H9 (cell line): Measurements from ENCODE around the gene AKNA. TPM values are rescaled to one million over a fixed set of nuclear protein-coding genes. Genes with fewer than 3 reads are reported as not detected.
A peak's percentile ranks its signal among the peaks of the same experiment; 100 is the strongest.
"Not testable (repeated sequence)": the region's sequence is repeated elsewhere in the genome, so short reads cannot be mapped to it uniquely, and the experiment has no call there.

ENCODE experiments used
- DNase-seq: peaks from one replicate; pipeline ENCODE4 v3.0.0-alpha.2; 2017
- H2AFZ ChIP-seq: one replicate; pipeline ENCODE4 v1.6.1; 2013; ENCODE audit warnings: mild to moderate bottlenecking, low read length, control low read depth, moderate library complexity
- H2AK5ac ChIP-seq: 2 replicates; pipeline ENCODE4 v1.6.1; 2013; ENCODE audit warnings: low read length, control low read depth, mixed read lengths; ENCODE audit not compliant: insufficient read length
- H2BK120ac ChIP-seq: one replicate; pipeline ENCODE4 v1.6.1; 2013; ENCODE audit warnings: low read depth, mild to moderate bottlenecking, low read length, control low read depth, inconsistent platforms; ENCODE audit not compliant: poor library complexity, severe bottlenecking
- H2BK12ac ChIP-seq: 2 replicates; pipeline ENCODE4 v1.6.1; 2013; ENCODE audit warnings: low read length, control low read depth, mixed read lengths, low read depth; ENCODE audit not compliant: insufficient read length
- H2BK15ac ChIP-seq: 2 replicates; pipeline ENCODE4 v1.6.1; 2013; ENCODE audit warnings: low read depth, low read length, control low read depth
- H2BK20ac ChIP-seq: one replicate; pipeline ENCODE4 v1.6.1; 2013; ENCODE audit warnings: low read depth, mild to moderate bottlenecking, low read length, control low read depth, inconsistent platforms; ENCODE audit not compliant: poor library complexity, severe bottlenecking
- H2BK5ac ChIP-seq: 2 replicates; pipeline ENCODE4 v1.6.1; 2013; ENCODE audit warnings: low read length, control low read depth, mixed read lengths; ENCODE audit not compliant: insufficient read length
- H3K14ac ChIP-seq: 2 replicates; pipeline ENCODE4 v1.6.1; 2013; ENCODE audit warnings: low read length, control low read depth; ENCODE audit not compliant: insufficient read depth
- H3K18ac ChIP-seq: 2 replicates; pipeline ENCODE4 v1.6.1; 2013; ENCODE audit warnings: low read depth, mild to moderate bottlenecking, mixed read lengths, low read length, control low read depth; ENCODE audit not compliant: insufficient read length
- H3K23ac ChIP-seq: 2 replicates; pipeline ENCODE4 v1.6.1; 2013; ENCODE audit warnings: low read length, control low read depth, mixed read lengths, low read depth; ENCODE audit not compliant: insufficient read length
- H3K23me2 ChIP-seq: 2 replicates; pipeline ENCODE4 v1.6.1; 2013; ENCODE audit warnings: low read depth, mild to moderate bottlenecking, mixed read lengths, low read length, control low read depth; ENCODE audit not compliant: insufficient read length, poor library complexity, severe bottlenecking
- H3K27ac ChIP-seq: 2 replicates; pipeline ENCODE4 v1.5.1; 2013; ENCODE audit warnings: low read length, control low read depth, mixed read lengths, low read depth; ENCODE audit not compliant: insufficient read length
- H3K27me3 ChIP-seq: 2 replicates; pipeline ENCODE4 v1.6.1; 2013; ENCODE audit warnings: low read length, control low read depth, inconsistent platforms; ENCODE audit not compliant: insufficient read depth
- H3K4ac ChIP-seq: 2 replicates; pipeline ENCODE4 v1.6.1; 2013; ENCODE audit warnings: low read depth, mild to moderate bottlenecking, control low read depth, inconsistent platforms, low read length, moderate library complexity
- H3K4me1 ChIP-seq: 2 replicates; pipeline ENCODE4 v1.6.1; 2013; ENCODE audit warnings: low read length, control low read depth, inconsistent platforms; ENCODE audit not compliant: insufficient read depth
- H3K4me2 ChIP-seq: 2 replicates; pipeline ENCODE4 v1.6.1; 2013; ENCODE audit warnings: low read length, control low read depth, mixed read lengths; ENCODE audit not compliant: insufficient read length, insufficient read depth
- H3K56ac ChIP-seq: 2 replicates; pipeline ENCODE4 v1.6.1; 2013; ENCODE audit warnings: low read depth, mild to moderate bottlenecking, mixed read lengths, low read length, control low read depth; ENCODE audit not compliant: insufficient read length
- H3K79me1 ChIP-seq: 2 replicates; pipeline ENCODE4 v1.6.1; 2013; ENCODE audit warnings: low read depth, mild to moderate bottlenecking, moderate library complexity, low read length, control low read depth, inconsistent platforms; ENCODE audit not compliant: insufficient read depth, poor library complexity, severe bottlenecking
- H3K79me2 ChIP-seq: 2 replicates; pipeline ENCODE4 v1.6.1; 2013; ENCODE audit warnings: low read length, control low read depth, inconsistent platforms; ENCODE audit not compliant: insufficient read depth
- H3K9ac ChIP-seq: 2 replicates; pipeline ENCODE4 v1.6.1; 2013; ENCODE audit warnings: low read length, control low read depth, mixed read lengths; ENCODE audit not compliant: insufficient read length; ENCODE audit errors: extremely low read depth
- H3K9me3 ChIP-seq: one replicate; pipeline ENCODE4 v1.6.1; 2013; ENCODE audit warnings: low read depth, low read length, inconsistent platforms; ENCODE audit not compliant: control insufficient read depth
- H3T11ph ChIP-seq: one replicate; pipeline ENCODE4 v1.6.1; 2013; ENCODE audit warnings: mild to moderate bottlenecking, low read length, control low read depth, inconsistent platforms
- H4K20me1 ChIP-seq: one replicate; pipeline ENCODE4 v1.6.1; 2013; ENCODE audit not compliant: control insufficient read depth, insufficient read length, insufficient read depth
- H4K5ac ChIP-seq: 2 replicates; pipeline ENCODE4 v1.6.1; 2013; ENCODE audit warnings: low read depth, mild to moderate bottlenecking, mixed read lengths, low read length, control low read depth; ENCODE audit not compliant: insufficient read length
- H4K8ac ChIP-seq: replicated peaks from 2 replicates; pipeline ENCODE4 v1.6.1; 2013; ENCODE audit warnings: low read length, control low read depth, mixed read lengths, low read depth; ENCODE audit not compliant: insufficient read length
- H4K91ac ChIP-seq: 2 replicates; pipeline ENCODE4 v1.6.1; 2013; ENCODE audit warnings: low read depth, mild to moderate bottlenecking, moderate library complexity, mixed read lengths, low read length, control low read depth; ENCODE audit not compliant: insufficient read length
- H3K27ac Mint-ChIP-seq, 3 experiments: 2 replicates in 2 of 3; 3 replicates in 1 of 3; pipeline ENCODE4 v1.8.0; 2020 to 2021; ENCODE audit warnings: mixed read lengths in 3 of 3, mild to moderate bottlenecking in 1 of 3, moderate library complexity in 1 of 3
- H3K27me3 Mint-ChIP-seq: 2 replicates; pipeline ENCODE4 v1.8.0; 2021; ENCODE audit warnings: low read depth, mild to moderate bottlenecking, moderate library complexity, mixed read lengths
- H3K36me3 Mint-ChIP-seq, 3 experiments: 2 replicates in 2 of 3; 3 replicates in 1 of 3; pipeline ENCODE4 v1.8.0; 2020 to 2021; ENCODE audit warnings: low read depth in 3 of 3, mixed read lengths in 3 of 3; ENCODE audit not compliant: insufficient read depth in 1 of 3
- H3K4me1 Mint-ChIP-seq, 2 experiments: 2 replicates each; pipeline ENCODE4 v1.8.0; 2020; ENCODE audit warnings: mixed read lengths in 2 of 2
- H3K4me3 Mint-ChIP-seq, 2 experiments: 2 replicates in 1 of 2; 3 replicates in 1 of 2; pipeline ENCODE4 v1.8.0; 2020 to 2021; ENCODE audit warnings: mild to moderate bottlenecking in 2 of 2, mixed read lengths in 2 of 2, moderate library complexity in 1 of 2
- H3K9me3 Mint-ChIP-seq, 2 experiments: 2 replicates in 1 of 2; 3 replicates in 1 of 2; pipeline ENCODE4 v1.8.0; 2020; ENCODE audit warnings: mild to moderate bottlenecking in 2 of 2, mixed read lengths in 2 of 2, moderate library complexity in 1 of 2
- WGBS: extraction: QIAGEN DNeasy Blood & Tissue Kit; methylation state at CpG from one replicate; pipeline ENCODE4 v1.1.7; 2013; ENCODE audit warnings: missing lambda C conversion rate, low lambda C conversion rate, mixed read lengths; ENCODE audit not compliant: insufficient read length; ENCODE audit errors: extremely low coverage; 5-methylcytosine and 5-hydroxymethylcytosine counted together
- total RNA-seq: library from RNA; stranded (reverse); gene quantifications from 2 replicates; pipeline ENCODE4 v1.2.1, GENCODE V29; 2021

AKNA gene
- total RNA-seq, 1 experiment from 2014 or later, result 19.7 TPM

GRCh38 chr9:114324965-114325364, 62.8 kb downstream of the AKNA start:
- H4K5ac ChIP-seq, H3K36me3 Mint-ChIP-seq, H3K9ac ChIP-seq, H3K4me1 Mint-ChIP-seq, H3K27me3 Mint-ChIP-seq, H3K4ac ChIP-seq, H4K8ac ChIP-seq, H2BK12ac ChIP-seq, H3T11ph ChIP-seq, H4K91ac ChIP-seq, H2BK120ac ChIP-seq, H3K14ac ChIP-seq, H3K56ac ChIP-seq, H3K4me3 Mint-ChIP-seq, H3K18ac ChIP-seq, H3K79me1 ChIP-seq, H4K20me1 ChIP-seq, H3K9me3 ChIP-seq, H2AFZ ChIP-seq, H2BK20ac ChIP-seq, H3K4me1 ChIP-seq, H3K79me2 ChIP-seq, H3K4me2 ChIP-seq, H3K23ac ChIP-seq, H2BK5ac ChIP-seq, H3K27ac Mint-ChIP-seq, H3K9me3 Mint-ChIP-seq, H3K27me3 ChIP-seq, H3K27ac ChIP-seq, H2BK15ac ChIP-seq, H3K23me2 ChIP-seq, H2AK5ac ChIP-seq: not testable (repeated sequence)
- WGBS, result no CpG with 5 or more reads among the region's 9 CpGs
- peak; percentile 47 for DNase-seq
